C4-2B (cell line): ENCODE measurements around the gene ARPC1B.
"Not testable (repeated sequence)": the region's sequence is repeated elsewhere in the genome, so short reads cannot be mapped to it uniquely, and the experiment has no call there.

Source experiments
- H3K27ac ChIP-seq: fragments of 450-650 bp; 2 replicates; pipeline ENCODE4 v1.5.1; 2017
- ZFX ChIP-seq: fragments of 450-650 bp; IDR thresholded peaks from 2 replicates; pipeline ENCODE4 v1.6.1; 2017
- TF ChIP-seq, protein P1 (sequence below): fragments of 450-650 bp; conservative IDR thresholded peaks from 2 replicates; pipeline ENCODE4 v1.5.1; 2017; ENCODE audit warnings: mild to moderate bottlenecking

ARPC1B gene

DNA sequence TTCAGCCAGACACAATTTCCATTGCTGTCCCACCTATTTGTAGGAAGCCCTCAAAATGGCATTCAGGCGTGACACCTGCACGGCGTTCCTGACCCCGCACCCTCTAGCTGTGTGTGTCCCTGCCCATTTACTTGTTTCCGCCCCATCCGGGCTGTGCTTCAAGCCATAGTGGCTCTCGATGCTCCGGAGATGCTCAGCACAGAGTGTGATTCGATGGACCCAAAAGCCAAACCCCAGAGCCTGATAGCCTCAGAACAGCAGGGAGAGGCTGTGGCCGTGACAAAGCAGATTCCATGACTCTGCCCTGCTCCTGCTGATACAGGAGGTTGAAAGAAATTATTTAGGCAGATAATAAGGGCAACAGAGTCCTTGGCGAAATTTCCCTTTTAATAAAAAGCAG, 47.7 kb downstream of the ARPC1B start:
- no peak overlapping the region for H3K27ac ChIP-seq
- TF ChIP-seq, protein P1, sequence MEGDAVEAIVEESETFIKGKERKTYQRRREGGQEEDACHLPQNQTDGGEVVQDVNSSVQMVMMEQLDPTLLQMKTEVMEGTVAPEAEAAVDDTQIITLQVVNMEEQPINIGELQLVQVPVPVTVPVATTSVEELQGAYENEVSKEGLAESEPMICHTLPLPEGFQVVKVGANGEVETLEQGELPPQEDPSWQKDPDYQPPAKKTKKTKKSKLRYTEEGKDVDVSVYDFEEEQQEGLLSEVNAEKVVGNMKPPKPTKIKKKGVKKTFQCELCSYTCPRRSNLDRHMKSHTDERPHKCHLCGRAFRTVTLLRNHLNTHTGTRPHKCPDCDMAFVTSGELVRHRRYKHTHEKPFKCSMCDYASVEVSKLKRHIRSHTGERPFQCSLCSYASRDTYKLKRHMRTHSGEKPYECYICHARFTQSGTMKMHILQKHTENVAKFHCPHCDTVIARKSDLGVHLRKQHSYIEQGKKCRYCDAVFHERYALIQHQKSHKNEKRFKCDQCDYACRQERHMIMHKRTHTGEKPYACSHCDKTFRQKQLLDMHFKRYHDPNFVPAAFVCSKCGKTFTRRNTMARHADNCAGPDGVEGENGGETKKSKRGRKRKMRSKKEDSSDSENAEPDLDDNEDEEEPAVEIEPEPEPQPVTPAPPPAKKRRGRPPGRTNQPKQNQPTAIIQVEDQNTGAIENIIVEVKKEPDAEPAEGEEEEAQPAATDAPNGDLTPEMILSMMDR = no peak
- no peak for TF ChIP-seq ZFX

DNA sequence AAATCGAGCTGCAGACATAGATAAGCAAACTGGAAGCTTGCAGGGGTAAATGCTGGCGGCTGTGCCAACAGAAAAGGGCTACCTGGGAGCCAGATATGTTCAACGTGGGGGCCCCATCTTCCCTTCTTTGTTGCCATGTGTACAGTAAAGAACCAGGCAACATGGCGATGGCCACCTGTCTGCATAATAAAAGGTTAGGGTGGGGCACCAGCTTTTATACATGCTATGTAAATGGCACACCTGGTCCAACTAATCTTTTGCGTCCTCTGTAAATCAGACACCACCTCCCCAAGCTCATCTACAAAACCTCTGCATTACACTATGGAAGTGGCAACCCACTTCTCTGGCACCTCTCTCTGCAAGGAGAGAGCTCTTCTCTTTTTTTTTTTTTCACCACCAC, 48.1 kb downstream of the ARPC1B start:
- no peak for TF ChIP-seq ZFX
- TF ChIP-seq, protein P1 = no peak
- no peak overlapping the region for H3K27ac ChIP-seq

DNA sequence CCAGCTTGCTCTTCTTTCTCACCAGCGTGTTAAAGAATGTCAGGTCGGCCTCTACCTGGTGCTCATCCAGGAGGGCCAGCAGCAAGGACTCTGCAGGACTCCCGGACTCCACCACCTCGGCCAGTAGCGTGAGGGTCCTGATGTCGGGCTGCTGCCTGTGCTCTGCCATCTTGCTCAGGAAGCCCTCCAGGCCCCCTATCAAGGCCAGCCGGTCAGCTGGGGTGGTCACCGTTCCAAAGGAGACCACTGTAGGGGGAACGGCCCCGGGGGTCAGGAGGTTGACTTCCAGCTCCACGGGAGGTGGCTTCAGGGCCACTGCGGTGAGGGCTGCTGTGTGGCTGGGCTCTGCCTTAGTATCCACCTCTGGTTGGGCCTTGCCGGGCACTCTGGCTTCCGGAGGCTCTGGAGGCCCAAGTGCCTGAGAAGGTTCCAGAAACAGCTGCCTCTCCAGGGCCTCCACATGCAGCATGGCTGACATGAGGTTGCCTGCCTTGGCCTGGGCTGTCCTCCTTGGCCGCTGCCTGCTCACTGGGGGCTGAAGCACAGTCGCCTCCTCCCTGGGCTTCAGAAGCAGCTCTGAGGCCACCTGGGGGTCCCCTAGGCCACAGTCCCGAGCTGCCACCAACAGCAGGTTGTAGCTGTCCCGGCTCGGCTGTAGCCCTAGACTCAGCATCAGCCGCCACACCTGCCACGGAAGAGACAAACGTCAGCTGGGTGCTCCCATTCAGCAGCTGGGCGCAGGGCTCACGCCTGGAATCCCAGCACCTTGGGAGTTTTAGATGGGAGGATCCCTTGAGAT, 50.6 kb downstream of the ARPC1B start:
- no peak for TF ChIP-seq ZFX
- TF ChIP-seq, protein P1 = no peak
- no peak overlapping the region for H3K27ac ChIP-seq

DNA sequence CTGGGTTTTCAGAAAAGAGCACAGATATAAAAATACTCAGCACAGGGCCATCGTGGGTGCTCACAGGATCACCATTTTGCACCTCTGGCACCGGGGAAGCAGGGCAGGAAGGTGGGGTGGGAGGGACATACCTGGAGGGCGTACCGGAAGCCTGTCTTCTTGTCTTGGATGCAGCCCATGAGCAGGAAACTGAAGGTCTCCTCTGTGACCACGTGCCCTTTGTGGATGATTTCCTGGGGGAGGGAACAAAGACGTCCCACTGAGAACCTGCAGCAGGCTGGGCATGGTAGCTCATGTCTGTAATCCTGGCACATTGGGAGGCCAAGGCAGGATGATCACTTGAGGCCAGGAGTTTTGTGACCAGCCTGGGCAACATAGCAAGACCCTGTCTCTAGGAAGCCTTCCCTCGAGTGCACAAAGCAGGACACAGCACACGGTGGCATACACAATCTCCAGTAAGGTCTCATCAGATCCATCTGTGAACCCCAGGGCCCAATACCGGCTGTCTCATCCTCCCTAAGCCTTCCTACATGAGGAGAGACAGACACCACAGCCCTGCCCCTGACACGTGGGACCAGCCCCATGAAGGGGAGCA, 54.5 kb downstream of the ARPC1B start:
- H3K27ac ChIP-seq = no peak overlapping the region
- no peak for TF ChIP-seq ZFX
- TF ChIP-seq, protein P1 = no peak

DNA sequence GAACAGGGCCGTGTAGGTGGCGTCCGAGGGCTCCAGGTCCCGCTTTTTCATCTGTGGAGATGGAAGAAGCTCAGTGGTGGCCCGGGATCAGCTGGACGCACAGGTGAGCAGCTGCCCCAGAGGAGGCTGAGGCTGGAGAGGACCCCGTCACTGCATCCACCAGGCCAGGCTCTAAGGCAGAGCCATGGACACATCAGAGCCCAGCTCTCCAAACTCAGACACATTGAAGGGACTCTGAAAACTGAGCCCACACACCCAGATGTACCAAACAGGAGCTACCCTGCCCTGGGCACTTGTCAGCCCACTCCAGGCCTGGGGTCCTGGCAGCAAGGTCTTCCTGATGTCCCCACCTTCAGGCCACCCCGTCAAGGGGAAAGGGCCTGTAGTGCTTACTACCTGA, 55.2 kb downstream of the ARPC1B start:
- TF ChIP-seq, protein P1 = no peak
- TF ChIP-seq ZFX = no peak
- H3K27ac ChIP-seq = no peak overlapping the region

DNA sequence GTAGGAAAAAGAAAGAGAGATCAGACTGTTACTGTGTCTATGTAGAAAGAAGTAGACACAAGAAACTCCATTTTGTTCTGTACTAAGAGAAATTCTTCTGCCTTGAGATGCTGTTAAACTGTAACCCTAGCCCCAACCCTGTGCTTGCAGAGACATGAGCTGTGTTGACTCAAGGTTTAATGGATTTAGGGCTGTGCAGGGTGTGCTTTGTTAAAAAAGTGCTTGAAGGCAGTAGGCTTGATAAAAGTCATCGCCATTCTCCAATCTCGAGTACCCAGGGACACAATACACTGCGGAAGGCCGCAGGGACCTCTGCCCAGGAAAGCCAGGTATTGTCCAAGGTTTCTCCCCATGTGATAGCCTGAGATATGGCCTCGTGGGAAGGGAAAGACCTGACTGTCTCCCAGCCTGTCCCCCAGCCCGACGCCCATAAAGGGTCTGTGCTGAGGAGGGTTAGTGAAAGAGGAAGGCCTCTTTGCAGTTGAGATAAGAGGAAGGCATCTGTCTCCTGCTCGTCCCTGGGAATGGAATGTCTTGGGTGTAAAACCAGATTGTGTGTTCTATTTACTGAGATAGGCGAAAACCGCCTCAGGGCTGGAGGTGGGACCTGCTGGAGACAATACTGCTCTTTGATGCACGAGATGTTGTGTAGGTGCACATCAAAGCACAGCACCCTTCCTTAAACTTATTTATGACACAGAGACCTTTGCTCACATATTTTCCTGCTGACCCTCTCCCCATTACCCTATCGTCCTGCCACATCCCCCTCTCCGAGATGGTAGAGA, 57.4 kb downstream of the ARPC1B start:
- H3K27ac ChIP-seq = not testable (repeated sequence)

DNA sequence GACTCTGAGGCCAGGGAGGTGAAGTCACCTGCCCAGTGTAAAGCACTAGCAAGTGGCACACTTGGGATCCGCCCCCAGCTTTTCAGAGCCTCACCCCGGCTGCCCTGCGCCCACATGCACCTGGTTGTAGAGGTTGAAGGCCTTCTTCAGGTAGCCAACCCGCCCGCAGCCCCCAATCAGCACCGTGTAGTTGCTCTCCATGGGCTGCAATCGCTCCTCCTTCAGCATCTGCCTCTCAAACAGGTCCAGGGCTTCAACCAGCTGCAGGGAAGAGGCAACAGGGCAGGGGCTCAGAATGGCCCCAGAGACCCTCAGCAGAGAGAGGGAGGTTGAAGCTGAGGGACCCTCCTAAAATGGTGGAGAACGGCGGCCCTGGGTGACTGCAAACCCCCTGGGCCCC, 58.6 kb downstream of the ARPC1B start:
- H3K27ac ChIP-seq = no peak overlapping the region
- no peak for TF ChIP-seq ZFX
- TF ChIP-seq, protein P1 = no peak
